Epidermal melanocyte (primary cell): Measurements from ENCODE around the gene BTBD9.
A peak's percentile ranks its signal among the peaks of the same experiment; 100 is the strongest.

Experiments used
- DNase-seq: peaks from one replicate; pipeline ENCODE4 v3.0.0; 2011; ENCODE audit warnings: low spot score; ENCODE audit not compliant: insufficient read length

BTBD9 gene

GRCh38 chr6:38302838-38303237, 336.9 kb downstream of the BTBD9 start:
- DNase-seq, result no peak

DNA sequence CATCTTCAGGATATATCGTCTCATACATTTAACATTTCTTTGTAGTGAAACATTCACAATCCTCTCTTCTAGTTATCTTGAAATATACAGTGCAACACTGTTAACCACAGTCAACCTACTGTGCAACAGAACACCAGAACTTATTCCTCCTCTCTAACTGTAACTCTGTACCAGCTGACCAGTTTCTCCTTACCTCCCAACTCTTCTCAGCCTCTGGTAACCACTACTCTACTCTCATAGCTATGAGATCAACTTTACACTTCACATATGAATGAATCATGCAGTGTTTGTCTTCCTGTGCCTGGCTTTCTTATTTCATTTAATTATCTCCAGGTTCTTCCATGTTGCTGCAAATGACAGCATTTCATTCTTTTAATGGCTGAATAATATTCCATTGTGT, 337.6 kb downstream of the BTBD9 start:
- no peak for DNase-seq

GRCh38 chr6:38290133-38290799, 349.5 kb downstream of the BTBD9 start:
- no peak for DNase-seq

GRCh38 chr6:38287487-38287886, 352.2 kb downstream of the BTBD9 start:
- no peak for DNase-seq

GRCh38 chr6:38284802-38285394, 354.8 kb downstream of the BTBD9 start:
- DNase-seq, result no peak

DNA sequence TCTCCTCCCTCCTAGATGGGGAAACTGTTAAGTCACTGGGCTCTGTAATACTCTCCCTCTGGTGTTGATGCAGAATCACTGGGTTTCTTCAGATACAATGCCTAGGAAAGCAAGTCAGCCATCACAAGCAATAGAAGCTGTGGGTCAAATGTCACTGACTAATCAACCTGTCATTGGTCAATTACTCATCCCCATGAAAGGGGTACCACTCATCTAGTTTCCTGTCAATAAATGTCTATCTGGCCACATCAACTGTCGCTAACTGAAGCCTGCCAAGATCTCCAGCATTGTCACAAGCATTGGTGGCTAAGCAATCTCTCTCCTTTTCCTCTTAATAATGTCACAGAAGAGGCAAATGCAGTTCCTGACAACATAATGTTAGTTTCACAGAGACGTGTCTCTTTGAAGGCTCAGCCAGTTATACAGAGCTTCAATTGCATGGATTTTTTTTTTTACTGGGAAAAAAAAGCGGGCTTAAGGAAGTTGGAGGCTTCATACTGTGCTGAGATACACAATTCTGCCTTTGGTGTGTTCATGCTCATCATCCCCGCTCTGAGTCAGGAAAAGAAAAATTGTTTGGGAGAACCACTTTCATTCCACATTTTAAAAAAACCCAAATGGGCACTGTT, 355.9 kb downstream of the BTBD9 start:
- no peak for DNase-seq

GRCh38 chr6:38282911-38283310, 356.8 kb downstream of the BTBD9 start:
- DNase-seq, result no peak

GRCh38 chr6:38281126-38281525, 358.6 kb downstream of the BTBD9 start:
- peak; percentile 32 for DNase-seq

GRCh38 chr6:38279963-38280588, 359.7 kb downstream of the BTBD9 start:
- no peak for DNase-seq

DNA sequence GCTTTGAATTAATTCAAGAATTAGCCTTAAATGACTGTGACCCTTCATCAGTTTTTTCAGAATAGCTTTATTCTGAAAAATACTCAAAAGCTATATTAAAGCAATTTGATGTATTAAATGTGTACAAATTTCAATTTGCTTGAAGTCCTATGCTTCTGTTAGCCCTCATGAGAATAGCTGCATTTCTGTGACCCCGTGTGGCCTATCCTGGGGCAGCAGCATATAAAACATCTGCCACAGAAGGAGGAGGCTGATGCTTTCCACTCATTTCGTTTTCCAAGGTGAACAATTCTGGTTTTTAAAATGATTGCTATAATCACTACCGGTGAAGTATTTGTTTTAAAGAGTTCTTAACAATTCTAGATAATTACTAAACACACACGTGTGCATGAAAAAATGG, 360.3 kb downstream of the BTBD9 start:
- no peak for DNase-seq

GRCh38 chr6:38273325-38273724, 366.4 kb downstream of the BTBD9 start:
- DNase-seq, result no peak

- no peak for DNase-seq
Observed at GRCh38 chr6:38272222-38272621, 367.5 kb downstream of the BTBD9 start.

DNA sequence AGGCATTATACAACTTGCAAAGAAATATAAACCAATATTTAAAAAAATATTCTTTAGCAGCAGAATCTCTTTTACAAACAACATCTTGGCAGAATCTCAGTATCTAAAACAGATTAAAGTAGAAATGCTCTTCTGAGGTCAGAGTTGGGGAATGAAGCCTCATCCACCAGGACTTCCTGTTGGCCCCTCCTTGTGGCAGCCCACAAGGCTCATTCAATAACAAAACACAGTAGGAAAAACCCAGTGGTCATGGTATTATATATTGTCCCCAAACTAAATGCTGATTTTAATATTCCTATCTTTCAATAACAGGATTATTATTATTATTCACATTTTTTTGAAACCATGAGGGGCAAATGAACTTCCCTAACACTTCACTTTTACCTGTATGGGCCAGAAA, 368.6 kb downstream of the BTBD9 start:
- no peak for DNase-seq

DNA sequence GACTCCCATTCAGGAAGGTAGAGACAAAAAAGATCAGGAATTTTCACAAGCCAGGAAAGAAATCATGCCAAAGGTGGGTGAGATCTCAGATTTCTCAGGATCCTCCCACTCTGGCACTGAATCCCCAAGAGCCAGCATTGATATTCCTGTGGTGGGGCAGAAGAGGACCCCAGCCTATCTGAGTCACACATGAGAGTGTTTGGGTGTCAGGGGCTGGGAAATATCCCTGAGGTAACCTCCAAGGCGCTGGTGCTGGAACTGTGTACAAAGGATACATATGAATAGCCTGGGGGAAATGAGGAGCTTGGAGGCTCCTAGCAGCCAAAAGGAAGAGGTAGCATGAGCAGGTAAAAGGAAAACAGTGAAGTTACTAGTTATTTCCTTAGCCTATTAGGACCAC, 369.4 kb downstream of the BTBD9 start:
- DNase-seq, result no peak

GRCh38 chr6:38269461-38270172, 370.1 kb downstream of the BTBD9 start:
- no peak for DNase-seq

DNA sequence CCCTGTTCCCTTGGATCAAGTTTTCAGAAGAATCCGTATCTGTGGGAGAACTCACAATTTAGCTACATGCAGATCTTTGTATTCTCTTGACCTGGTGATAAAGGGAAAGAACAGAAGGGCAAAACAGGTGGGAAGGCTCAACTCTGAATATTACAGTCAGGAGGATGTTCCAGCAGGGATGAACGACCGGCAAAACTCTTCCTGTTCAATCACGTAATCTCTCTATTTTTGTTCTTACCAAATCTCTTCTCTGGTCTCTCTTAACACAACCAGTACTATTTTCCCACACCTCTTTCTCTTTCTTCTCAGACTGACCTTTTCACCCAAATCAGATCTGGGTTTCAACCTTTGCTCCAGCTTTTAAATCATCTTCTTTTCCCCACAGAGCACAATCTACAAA, 371.4 kb downstream of the BTBD9 start:
- DNase-seq, result no peak

GRCh38 chr6:38266921-38267354, 372.8 kb downstream of the BTBD9 start:
- DNase-seq, result no peak

DNA sequence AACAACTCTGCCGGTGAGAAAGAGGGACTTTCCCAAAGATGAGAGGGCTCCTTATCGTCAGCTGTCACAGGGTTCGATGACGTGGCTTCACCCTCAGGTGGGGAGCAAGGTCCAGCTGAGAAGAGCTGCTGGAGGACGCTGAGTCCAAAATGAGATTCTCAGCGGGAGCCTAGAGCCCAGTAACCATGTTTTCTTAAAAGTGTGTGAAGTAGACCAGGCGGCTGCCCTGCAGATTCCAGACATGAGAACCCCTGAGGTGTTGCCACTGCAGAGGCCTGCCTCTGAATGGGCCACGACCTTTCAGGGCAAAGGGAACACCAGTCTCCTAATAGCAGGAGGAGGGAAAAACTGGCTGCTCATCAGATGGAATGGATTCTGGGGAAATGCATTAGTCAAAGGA, 375.1 kb downstream of the BTBD9 start:
- DNase-seq, result no peak

DNA sequence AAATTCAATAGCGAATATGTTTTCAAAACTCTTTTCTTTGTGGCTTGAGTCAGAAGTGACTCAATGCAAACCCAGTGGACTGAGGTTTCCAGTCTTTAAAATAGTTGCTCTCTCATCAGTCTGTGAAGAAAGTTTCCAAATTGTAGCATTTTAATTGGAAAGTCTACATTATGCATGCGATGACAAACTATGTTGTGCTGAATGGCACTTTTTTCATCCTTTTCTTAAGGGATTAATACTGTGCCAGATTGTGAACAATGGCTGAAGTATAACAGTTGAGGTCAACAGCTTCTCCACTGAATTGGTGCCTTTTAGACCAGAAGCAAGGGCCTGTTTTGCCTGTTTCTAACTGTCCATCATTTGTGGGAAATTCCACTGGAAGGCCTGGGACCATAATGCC, 377.1 kb downstream of the BTBD9 start:
- DNase-seq, result no peak

DNA sequence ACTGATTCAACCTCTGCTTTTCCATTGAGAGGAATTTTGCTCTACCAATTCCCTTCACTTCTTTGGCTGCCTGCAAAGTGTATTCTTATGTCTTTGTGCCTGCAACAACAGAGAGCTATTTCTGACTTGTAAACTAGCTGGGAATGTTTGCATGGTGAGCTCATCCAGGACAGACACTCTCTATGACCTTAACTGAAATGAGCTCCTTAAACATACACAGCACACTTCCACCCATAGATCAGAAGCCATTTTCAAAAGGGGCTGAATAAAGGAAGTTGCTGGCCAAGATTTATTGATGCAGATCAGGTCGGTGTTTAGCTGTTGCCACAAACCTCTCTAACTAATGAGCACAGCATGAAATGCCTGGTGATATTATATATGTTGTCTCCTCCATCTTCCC, 377.7 kb downstream of the BTBD9 start:
- no peak for DNase-seq

GRCh38 chr6:38261626-38262025, 378.1 kb downstream of the BTBD9 start:
- no peak for DNase-seq

DNA sequence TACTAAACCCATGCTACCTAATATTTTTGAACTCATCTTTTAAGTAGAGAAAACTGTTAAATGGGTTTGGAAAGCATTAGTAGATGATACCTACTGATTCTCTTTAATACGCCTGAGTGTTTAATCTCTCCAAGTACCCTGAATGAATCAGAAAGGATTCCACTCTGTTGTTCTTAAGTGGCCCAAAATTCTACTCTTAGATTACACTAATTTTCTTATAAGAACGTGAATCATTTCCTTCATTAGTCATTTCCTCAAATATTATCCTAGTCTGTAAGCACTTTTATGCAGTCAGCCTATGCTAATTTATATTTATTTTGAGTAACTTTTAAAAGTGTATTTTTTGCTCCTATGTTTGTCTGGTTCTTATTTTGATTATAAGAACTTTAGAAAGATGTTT, 380.0 kb downstream of the BTBD9 start:
- DNase-seq, result no peak
